Panc1 (cell line): ENCODE data around the gene USP27X. TPM values are rescaled to one million over a fixed set of nuclear protein-coding genes. Genes with fewer than 3 reads are reported as not detected.

ENCODE experiments used
- ATAC-seq: fragments of 200-7000 bp; cut with Tn5 transposase; 2 replicates; pipeline ENCODE4 v1.9.1; 2020; ENCODE audit warnings: mild to moderate bottlenecking, moderate library complexity
- BruUV-seq: library from RNA; stranded (reverse); fragments of 400-500 nt; replicated peaks from 2 replicates; lab custom pipeline; 2021; lab: Mats Ljungman, UMichigan
- CTCF ChIA-PET: fragments of 300-600 bp; sonication (Branson Sonifier 250); formaldehyde crosslinking; loops from one replicate; lab custom pipeline; 2022; ENCODE audit warnings: antibody characterized with exemption; lab: Charles Lee
- POLR2A ChIA-PET: fragments of 300-600 bp; sonication (Branson Sonifier 250); formaldehyde crosslinking; loops from one replicate; lab custom pipeline; 2022; ENCODE audit warnings: antibody characterized with exemption; lab: Charles Lee
- DNase-seq: peaks from one replicate; pipeline ENCODE4 v3.0.0-alpha.2; 2010; ENCODE audit warnings: low read depth, low spot score
- H3K27ac ChIP-seq: 2 replicates; pipeline ENCODE4 v1.5.1; 2011; ENCODE audit warnings: mild to moderate bottlenecking, low read length, inconsistent platforms
- H3K27me3 ChIP-seq: fragments of 200-500 bp; sonication (Bioruptor generic); 2 replicates; pipeline ENCODE4 v1.6.0; 2014; ENCODE audit warnings: low read length, inconsistent platforms; ENCODE audit not compliant: control insufficient read depth, insufficient read depth
- H3K36me3 ChIP-seq: fragments of 200-500 bp; sonication (Bioruptor generic); 2 replicates; pipeline ENCODE4 v1.5.1; 2014; ENCODE audit warnings: inconsistent platforms, mild to moderate bottlenecking, low read length, moderate library complexity; ENCODE audit not compliant: control insufficient read depth, insufficient read depth
- H3K4me1 ChIP-seq: 2 replicates; pipeline ENCODE4 v1.5.1; 2011; ENCODE audit warnings: inconsistent platforms, mild to moderate bottlenecking, low read length, moderate library complexity; ENCODE audit not compliant: control insufficient read depth, insufficient read depth
- H3K4me3 ChIP-seq, 2 experiments: 2 replicates each; pipeline ENCODE4 v1.5.1; 2011 to 2012; ENCODE audit warnings: low read depth in 2 of 2, low read length in 2 of 2, mild to moderate bottlenecking in 2 of 2, inconsistent platforms in 1 of 2, moderate library complexity in 1 of 2
- H3K9me3 ChIP-seq: fragments of 200-500 bp; sonication (Bioruptor generic); 2 replicates; pipeline ENCODE4 v1.5.1; 2014; ENCODE audit warnings: low read depth, mild to moderate bottlenecking, inconsistent platforms, low read length, moderate library complexity; ENCODE audit not compliant: control insufficient read depth, insufficient read depth
- POLR2AphosphoS5 ChIP-seq: IDR thresholded peaks from 2 replicates; pipeline ENCODE4 v1.6.1; 2012; ENCODE audit warnings: mild to moderate bottlenecking, low read depth, low read length, moderate library complexity
- SIN3A ChIP-seq: IDR thresholded peaks from 2 replicates; pipeline ENCODE4 v1.6.1; 2012; ENCODE audit warnings: low read depth, mild to moderate bottlenecking, low read length, moderate library complexity, borderline replicate concordance; ENCODE audit not compliant: insufficient read depth
- TCF7L2 ChIP-seq: IDR thresholded peaks from 2 replicates; pipeline ENCODE4 v1.6.1; 2011; ENCODE audit warnings: mild to moderate bottlenecking, low read depth, low read length, inconsistent platforms
- in situ Hi-C: cut with HindIII; loops from 2 replicates; pipeline ENCODE4 v1.10.0; 2016; ENCODE audit warnings: low sequenced_read_pairs, low pct_unique_long_range_greater_than_20kb
- intact Hi-C: fragments of 100-400 bp; cut with micrococcal nuclease; formaldehyde crosslinking; loops from one replicate; pipeline ENCODE4 v1.10.0; 2022; ENCODE audit not compliant: unreplicated experiment
- total RNA-seq: library from RNA; stranded (reverse); gene quantifications from one replicate; pipeline ENCODE4 v1.2.1, GENCODE V29; 2021; ENCODE audit not compliant: unreplicated experiment
- TF ChIP-seq, protein P1 (sequence below): fragments of 450-650 bp; IDR thresholded peaks from 2 replicates; pipeline ENCODE4 v1.5.1; 2017; ENCODE audit warnings: mild to moderate bottlenecking
- TF ChIP-seq, protein P2 (sequence below), 2 experiments: IDR thresholded peaks; 2 replicates each; pipeline ENCODE4 v1.6.1; 2011 to 2012; ENCODE audit warnings: low read depth in 2 of 2, control low read depth in 1 of 2, low read length in 1 of 2, mild to moderate bottlenecking in 1 of 2, moderate library complexity in 1 of 2; ENCODE audit not compliant: insufficient read depth in 1 of 2

The USP27X gene
- total RNA-seq, 1 experiment from 2014 or later = 3.1 TPM

GRCh38 chrX:49876750-49877149, 2.5 kb upstream of the USP27X start:
- no peak for ATAC-seq
- CTCF ChIA-PET = interaction anchor here (0.6 to 0.8 kb wide), 4 partner anchors 36 to 586 kb away, joined by 3 to 8 read pairs (median 6); partner anchors contain the start of gene CLCN5

GRCh38 chrX:49877397-49878101, 1.7 kb upstream of the USP27X start:
- in situ Hi-C loops = no loop called here
- Histone ChIP-seq H3K4me1 (no peaks in the 10 kb centered on the region; the same call in 1 of the 2 replicates), H3K9me3 (no peaks in the 10 kb centered on the region), H3K4me3 (no peak overlapping the region), H3K27me3 (no peaks in the 10 kb centered on the region; the same call in 1 of the 2 replicates), H3K36me3 (no peaks in the 10 kb centered on the region), H3K27ac (no peak overlapping the region)
- ChIA-PET POLR2A (interaction anchor here (0.5 kb wide), 1 partner anchor 96 kb away, joined by 3 read pairs; no protein-coding TSS in a partner anchor), CTCF (interaction anchor here (0.6 to 0.8 kb wide), 3 partner anchors 38 to 587 kb away, joined by 3 to 8 read pairs (median 3); partner anchors contain the start of gene CLCN5)
- DNase-seq = no peak
- intact Hi-C loops = no loop called here
- ATAC-seq = no peak
- no TSS peak for BruUV-seq
- TF ChIP-seq POLR2AphosphoS5 (no peak), SIN3A (no peak), TCF7L2 (no peak)
- TF ChIP-seq, protein P1, sequence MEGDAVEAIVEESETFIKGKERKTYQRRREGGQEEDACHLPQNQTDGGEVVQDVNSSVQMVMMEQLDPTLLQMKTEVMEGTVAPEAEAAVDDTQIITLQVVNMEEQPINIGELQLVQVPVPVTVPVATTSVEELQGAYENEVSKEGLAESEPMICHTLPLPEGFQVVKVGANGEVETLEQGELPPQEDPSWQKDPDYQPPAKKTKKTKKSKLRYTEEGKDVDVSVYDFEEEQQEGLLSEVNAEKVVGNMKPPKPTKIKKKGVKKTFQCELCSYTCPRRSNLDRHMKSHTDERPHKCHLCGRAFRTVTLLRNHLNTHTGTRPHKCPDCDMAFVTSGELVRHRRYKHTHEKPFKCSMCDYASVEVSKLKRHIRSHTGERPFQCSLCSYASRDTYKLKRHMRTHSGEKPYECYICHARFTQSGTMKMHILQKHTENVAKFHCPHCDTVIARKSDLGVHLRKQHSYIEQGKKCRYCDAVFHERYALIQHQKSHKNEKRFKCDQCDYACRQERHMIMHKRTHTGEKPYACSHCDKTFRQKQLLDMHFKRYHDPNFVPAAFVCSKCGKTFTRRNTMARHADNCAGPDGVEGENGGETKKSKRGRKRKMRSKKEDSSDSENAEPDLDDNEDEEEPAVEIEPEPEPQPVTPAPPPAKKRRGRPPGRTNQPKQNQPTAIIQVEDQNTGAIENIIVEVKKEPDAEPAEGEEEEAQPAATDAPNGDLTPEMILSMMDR = no peak
- TF ChIP-seq, protein P2, sequence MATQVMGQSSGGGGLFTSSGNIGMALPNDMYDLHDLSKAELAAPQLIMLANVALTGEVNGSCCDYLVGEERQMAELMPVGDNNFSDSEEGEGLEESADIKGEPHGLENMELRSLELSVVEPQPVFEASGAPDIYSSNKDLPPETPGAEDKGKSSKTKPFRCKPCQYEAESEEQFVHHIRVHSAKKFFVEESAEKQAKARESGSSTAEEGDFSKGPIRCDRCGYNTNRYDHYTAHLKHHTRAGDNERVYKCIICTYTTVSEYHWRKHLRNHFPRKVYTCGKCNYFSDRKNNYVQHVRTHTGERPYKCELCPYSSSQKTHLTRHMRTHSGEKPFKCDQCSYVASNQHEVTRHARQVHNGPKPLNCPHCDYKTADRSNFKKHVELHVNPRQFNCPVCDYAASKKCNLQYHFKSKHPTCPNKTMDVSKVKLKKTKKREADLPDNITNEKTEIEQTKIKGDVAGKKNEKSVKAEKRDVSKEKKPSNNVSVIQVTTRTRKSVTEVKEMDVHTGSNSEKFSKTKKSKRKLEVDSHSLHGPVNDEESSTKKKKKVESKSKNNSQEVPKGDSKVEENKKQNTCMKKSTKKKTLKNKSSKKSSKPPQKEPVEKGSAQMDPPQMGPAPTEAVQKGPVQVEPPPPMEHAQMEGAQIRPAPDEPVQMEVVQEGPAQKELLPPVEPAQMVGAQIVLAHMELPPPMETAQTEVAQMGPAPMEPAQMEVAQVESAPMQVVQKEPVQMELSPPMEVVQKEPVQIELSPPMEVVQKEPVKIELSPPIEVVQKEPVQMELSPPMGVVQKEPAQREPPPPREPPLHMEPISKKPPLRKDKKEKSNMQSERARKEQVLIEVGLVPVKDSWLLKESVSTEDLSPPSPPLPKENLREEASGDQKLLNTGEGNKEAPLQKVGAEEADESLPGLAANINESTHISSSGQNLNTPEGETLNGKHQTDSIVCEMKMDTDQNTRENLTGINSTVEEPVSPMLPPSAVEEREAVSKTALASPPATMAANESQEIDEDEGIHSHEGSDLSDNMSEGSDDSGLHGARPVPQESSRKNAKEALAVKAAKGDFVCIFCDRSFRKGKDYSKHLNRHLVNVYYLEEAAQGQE (IDR thresholded peaks at IDR 0.05; ENCODE audit: insufficient read depth in 1 of 2, low read depth in 2 of 2, low read length in 1 of 2) = no peak

More at GRCh38 chrX:49876750-49877149, 2.5 kb upstream of the USP27X start:
- BruUV-seq = no TSS peak
- intact Hi-C loops (no loop called here), in situ Hi-C loops (no loop called here)
- Histone ChIP-seq H3K36me3 (no peaks in the 10 kb centered on the region), H3K9me3 (no peaks in the 10 kb centered on the region), H3K27me3 (no peaks in the 10 kb centered on the region; the same call in 1 of the 2 replicates), H3K4me1 (no peaks in the 10 kb centered on the region; the same call in 1 of the 2 replicates), H3K4me3 (no peak overlapping the region), H3K27ac (no peak overlapping the region)
- TF ChIP-seq, protein P1 = peak; percentile 72
- TF ChIP-seq, protein P2 (IDR thresholded peaks at IDR 0.05; ENCODE audit: insufficient read depth in 1 of 2, low read depth in 2 of 2, low read length in 1 of 2) = no peak
- TF ChIP-seq POLR2AphosphoS5 (no peak), TCF7L2 (no peak), SIN3A (no peak)
- POLR2A ChIA-PET = interaction anchor here (0.5 kb wide), 1 partner anchor 97 kb away, joined by 3 read pairs; no protein-coding TSS in a partner anchor
- DNase-seq = peak; percentile 22
